Astrocyte of the hippocampus (primary cell): ENCODE data around the gene NUP98.
A peak's percentile ranks its signal among the peaks of the same experiment; 100 is the strongest.

Source experiments
- DNase-seq: peaks from one replicate; pipeline ENCODE4 v3.0.0; 2011; ENCODE audit warnings: low read depth, low spot score

NUP98 gene

DNA sequence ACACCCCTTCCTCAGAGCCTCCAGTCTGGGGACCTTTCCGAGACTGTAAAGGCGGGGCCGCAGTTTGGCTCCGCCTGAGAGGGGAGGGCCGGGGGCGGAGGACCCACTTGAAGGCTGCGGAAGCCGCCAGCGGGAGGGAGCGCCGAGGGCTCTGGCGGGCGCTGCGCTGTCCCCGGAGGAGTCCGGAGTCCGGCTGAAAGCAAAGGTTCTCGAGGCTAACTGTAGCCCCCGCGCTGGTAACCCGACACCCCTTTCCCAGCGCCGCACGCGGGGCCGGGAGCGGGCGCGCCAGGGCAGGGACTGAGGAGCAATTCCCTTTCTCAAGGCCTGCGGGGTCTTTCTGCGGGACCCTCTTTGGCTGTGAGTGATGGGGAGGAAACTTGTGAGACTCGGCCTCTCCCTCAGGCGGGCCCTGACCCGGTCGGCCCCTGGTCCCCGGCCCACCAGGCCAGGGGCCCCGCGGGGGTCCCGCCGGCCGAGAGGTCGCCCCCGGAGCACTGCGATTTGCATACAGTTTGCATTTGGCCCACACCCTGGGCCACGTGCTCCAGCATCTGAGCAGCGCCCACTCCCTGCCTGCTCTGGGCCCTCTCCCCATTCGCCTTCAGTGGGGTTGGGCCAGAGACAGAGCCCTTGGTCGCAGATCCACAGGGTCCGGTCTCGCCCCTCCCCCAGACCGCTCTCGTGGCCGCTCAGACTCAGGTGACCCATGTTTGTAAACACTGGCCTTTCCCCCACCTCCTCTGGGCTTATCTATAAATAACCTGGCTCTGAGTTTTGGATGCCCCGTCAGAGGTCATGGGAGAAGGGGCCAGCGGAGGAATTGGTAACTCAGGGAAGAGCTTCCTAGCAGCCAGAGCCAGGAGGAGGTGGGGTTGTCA, 155.0 kb downstream of the NUP98 start:
- DNase-seq, result peak; percentile 89

DNA sequence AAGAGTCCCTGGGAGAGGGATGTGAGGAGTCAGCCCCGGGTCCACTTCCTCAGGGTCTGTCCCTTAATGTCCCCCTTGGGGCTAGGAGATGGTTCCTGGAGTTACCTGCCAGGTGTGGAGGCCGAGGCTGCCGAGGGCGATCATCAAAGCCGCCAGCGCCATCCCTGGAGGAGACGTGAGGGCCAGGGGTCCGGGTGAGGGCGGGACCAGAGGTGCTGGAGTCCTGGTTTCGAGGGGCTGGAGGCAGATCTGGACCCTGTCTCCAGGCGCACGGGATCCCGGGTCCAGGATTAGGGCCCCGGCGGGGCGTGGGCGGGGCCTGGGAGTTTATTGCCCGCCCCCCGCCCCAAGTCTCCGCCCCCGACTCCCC, 155.7 kb downstream of the NUP98 start, which contains the start of gene ART5:
Gene ART5 (minus strand): TSS at position 292 of the 370 bp plus-strand sequence. CDS start 130 bp downstream, at position 162.
- no peak for DNase-seq

DNA sequence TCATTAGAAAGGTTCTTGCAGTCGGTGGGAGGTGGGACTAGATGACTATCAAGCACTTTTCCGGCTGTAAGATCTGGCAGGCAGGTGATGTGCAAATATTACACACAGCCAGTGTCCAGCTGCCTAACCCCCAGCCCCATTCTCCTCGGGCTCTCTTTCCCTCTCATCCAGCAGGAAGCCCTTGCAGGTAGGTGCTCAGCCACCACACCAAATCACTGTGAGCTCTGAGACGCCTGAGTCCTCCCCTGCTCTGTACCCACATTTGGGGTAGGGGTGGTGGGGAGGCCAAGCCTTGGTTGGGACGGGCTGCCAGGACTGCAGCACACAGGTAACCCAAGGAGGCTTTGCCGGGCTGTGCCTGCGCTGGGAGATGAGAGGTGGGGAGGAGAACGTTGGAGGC, 156.2 kb downstream of the NUP98 start:
- DNase-seq, result no peak

DNA sequence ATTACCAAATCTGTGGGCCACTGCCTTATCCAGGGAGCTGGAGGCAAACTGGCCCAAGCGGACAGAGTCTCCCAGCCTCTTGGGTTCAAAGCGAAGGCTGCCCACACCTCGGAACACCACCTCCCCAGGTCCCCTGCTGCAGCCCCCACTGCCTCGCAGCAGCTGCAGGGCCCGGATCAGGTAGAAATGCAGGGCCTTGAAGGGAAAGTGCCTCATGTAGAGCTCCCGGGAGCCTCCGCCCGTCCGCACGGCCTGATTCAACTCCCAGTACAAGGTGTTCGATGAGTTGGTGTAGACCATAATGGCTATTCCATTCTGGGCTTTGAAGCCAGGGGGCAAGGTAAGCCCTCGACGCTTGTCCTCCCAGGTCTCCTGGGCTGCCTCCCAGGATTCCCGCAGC, 157.5 kb downstream of the NUP98 start:
- DNase-seq, result no peak

DNA sequence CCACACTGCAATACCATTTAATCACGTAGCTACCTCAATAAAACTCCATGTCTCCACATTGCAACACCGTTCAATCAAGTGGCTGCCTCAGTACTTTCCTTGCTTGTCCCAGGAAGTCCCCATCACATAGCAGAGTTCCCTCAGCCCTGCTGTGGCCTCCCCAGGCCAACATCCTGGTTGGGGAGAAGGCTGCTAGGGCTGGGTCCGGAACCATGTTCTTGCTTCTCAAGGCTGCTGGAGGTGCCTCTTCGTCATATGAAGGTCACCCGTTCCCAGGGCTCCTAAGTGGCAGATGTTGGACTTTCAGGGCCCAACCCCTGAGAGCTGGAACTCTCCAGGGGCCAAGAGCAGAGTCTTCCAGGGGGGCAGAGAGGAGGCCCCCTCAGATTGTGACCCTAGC, 158.8 kb downstream of the NUP98 start:
- no peak for DNase-seq

DNA sequence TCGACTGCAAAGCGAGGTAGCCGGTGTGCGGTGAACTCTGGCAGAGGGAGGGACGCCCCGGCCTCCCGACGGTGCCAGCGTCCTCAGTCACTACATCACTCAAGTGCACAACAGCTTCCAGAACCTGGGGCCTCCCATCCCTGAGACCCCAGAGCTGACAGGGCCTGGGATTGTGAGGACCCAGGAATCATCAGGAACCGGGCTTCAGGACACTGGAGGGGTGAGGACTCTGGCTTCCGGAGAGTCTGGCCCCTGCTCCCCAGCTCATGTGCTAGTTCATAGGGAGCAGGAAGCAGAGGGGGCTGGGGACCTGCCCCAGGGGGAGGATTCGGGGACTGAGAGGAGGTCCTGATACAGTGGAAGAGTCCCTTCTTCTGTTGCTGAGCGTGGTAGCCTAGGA, 160.2 kb downstream of the NUP98 start:
- DNase-seq, result no peak

DNA sequence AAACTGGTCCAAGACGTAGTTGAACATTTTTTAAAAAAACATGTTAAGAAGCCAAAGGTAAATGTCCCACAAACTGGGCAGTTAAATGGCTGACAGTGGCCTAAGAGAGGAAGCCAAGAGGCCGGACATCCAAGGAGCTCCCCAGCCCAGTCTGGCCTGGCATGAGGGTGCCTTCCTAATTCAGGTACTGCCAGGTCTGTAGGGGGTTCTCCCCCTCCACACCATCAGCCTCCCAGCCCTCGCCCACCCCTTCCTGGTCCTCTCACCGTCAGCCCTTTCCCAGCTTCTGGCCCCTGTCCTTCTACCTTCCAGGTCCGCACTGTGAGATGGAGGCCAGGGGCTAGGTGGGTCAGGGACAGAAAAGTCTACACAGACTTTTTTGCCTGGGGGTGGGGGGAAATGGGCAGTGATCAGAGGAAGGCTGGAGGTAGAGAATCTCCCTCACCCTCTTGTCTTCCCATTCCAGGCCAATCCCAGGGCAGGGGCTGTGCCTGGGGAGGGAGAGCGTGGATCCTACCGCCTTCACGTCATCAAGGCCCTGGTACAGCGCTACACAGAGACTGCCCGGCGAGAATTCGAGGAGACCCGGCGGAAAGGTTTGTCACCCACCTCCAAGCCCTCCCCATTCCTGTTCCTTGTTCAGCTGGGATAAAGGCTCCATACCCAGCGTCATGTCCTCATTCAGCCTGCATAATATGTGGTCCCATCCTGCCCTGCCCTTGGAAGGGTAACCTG, 161.5 kb downstream of the NUP98 start:
- no peak for DNase-seq

DNA sequence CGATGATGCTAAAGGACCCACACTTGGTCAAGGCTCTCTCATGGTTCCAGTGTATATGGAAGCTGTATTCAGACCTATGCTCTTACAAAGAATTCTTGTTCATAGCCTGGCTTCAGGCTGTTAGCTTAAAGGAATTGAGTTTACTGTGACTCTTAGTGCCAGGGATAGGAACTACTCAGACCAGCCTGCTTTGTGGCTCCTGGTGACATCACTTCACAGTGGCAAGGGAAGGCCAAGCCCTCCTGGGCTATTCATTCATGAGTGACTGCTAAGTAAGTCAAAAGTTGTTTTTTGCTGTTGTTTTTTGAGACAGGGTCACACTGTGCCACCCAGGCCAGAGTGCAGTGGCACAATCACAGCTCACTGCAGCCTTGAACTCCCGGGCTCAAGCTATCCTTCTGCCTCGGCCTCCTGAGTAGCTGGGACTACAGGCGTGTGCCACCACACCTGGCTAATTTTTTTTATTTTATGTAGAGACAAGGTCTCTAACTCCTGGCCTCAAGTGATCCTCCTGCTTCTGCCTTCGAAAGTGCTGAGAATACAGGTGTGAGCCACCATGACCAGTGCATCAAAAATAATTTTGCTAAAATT, 165.2 kb downstream of the NUP98 start:
- no peak for DNase-seq

DNA sequence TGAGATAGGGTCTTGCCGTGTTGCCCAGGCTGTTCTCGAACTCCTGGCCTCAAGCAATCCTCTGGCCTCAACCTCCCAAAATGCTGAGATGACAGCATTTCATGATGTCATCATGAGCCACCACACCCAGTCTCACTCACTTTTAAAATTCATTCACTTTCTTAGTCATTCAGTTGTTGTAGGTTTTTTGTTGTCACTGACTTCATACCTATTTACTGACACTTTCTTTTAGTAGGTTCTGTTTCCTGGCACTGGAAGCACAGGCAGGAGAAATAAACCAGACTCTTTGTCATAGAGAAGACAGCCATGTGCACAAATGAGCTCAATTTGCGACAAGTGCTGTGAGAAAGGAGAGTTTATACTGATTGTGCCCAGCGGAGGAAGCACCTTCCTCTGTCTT, 166.0 kb downstream of the NUP98 start:
- no peak for DNase-seq

DNA sequence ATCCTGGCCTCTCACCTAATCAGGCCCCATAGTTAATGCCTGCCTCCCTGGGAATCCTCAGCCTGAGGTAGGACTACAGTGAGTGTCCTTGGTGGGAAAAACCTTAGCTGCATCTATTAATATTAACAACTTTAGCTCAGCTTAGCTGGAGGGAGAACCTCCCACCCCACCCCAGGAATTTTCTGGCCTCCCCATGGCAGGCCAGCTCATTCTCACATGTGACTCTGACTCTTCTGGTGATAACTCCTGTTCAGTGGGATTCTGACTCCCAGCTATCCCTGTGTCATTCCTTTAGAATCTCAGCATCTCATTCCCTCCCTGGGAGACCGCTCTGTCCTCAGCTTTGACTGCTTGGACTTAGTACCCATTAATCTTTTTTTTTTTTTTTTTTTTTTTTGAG, 170.1 kb downstream of the NUP98 start:
- peak; percentile 80 for DNase-seq

DNA sequence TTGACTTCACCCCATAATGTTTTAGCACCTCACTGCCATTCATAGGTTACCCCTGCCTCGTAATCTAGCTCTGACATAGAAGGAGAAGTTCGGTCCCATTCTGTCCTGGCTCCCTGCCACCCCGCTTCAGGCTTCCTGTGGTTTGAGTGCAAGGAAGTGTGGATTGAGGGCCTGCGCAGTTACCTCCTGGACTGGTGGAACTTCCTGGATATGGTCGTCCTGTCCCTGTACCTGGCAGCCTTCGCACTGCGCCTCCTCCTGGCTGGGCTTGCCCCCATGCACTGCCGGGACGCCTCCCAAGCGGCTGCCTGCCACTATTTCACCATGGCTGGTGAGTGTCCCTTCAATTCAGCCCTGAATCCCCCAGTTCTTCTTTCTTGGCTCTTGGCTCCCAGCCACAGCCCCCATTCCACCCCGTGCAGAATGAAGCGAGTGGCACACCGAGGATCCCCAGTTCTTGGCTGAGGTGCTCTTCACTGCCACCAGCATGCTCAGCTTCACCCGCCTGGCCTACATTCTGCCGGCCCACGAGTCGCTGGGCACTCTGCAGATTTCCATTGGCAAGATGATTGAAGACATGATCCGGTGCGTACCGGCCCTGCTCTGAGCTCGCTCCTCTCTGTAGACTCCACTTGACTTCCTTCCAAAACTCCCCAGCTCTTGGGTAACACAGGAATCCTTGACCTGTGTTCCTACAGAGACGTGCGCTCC, 170.9 kb downstream of the NUP98 start:
- DNase-seq, result no peak
